ENCODE measurements around the gene SCAF4.
"Not testable (repeated sequence)": the region's sequence is repeated elsewhere in the genome, so short reads cannot be mapped to it uniquely, and the experiment has no call there.

SCAF4 gene

DNA sequence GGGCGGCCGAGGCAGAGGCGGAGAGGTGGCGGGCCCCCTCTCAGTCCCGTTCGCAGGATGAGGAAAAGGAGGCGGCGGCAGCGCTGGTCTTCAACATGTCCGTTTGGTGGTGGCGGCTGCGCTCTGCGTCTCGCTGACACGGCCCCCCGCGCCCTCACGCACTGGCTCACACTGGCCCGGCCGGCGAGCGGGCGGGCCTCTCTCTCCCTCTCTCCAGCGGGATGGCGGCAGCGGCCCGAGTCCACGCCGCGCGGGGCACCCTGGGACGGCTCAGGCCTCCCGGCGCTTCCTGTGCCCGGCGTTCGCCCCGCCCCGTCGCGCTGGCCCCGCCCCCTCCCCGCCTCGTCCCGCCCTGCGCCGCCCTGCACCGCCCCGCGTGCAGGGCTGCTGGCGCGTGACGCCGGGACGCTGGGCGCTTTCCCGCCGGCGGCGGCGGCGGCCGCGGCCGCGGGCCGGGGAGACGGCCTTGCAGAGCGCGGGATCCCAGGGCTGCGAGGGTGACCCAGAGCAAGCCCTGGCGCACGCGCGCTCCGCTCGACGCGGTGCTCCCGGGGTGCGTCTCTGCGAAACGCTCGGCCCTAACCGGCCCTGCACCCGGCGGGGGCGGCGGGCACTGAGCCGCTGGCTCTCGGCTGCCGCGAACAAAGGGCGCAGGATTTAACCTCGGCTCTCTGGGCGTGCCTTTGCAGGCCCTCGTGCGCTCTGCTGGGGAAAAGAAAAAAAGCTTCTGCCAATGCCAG, at the start of gene SCAF4:
Gene SCAF4 (minus strand): TSS at position 262 of the 740 bp plus-strand sequence. CDS start 426 bp downstream, outside the sequence.
- DNase-seq (ENCODE audit: extremely low read depth in 1 of 2, low read depth in 1 of 2), result peak; percentile 76 to 78

GRCh38 chr21:31780944-31781343, 49.0 kb upstream of the SCAF4 start:
- DNase-seq (ENCODE audit: extremely low read depth in 1 of 2, low read depth in 1 of 2), result no peak

GRCh38 chr21:31778546-31778945, 46.6 kb upstream of the SCAF4 start:
- no peak for DNase-seq (ENCODE audit: extremely low read depth in 1 of 2, low read depth in 1 of 2)

- DNase-seq (ENCODE audit: extremely low read depth in 1 of 2, low read depth in 1 of 2), result no peak
Measured at GRCh38 chr21:31777857-31778256, 45.9 kb upstream of the SCAF4 start.

GRCh38 chr21:31774031-31774430, 42.1 kb upstream of the SCAF4 start:
- DNase-seq (ENCODE audit: extremely low read depth in 1 of 2, low read depth in 1 of 2), result no peak

- no peak for DNase-seq (ENCODE audit: extremely low read depth in 1 of 2, low read depth in 1 of 2)
Measured at GRCh38 chr21:31772674-31773555, 41.0 kb upstream of the SCAF4 start.

DNA sequence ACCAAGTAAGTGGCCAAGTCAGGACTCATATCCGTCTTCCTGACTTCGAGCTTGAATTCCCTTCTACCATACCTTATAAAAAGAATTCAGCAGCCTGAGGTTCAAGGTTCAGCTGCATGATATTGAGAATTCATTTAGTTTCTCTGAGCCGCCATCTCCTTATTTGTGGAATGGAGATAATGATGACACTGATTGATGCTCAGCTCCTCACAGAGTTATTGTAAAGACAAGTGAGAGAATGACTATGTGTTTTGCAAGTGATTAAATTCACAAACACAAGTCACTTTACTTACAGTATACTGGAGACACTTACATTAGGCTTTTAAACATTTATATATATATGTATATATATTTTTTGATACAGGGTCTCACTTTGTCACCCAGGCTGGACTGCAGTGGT, 39.8 kb upstream of the SCAF4 start:
- no peak for DNase-seq (ENCODE audit: extremely low read depth in 1 of 2, low read depth in 1 of 2)

- no peak for DNase-seq (ENCODE audit: extremely low read depth in 1 of 2, low read depth in 1 of 2)
Measured at GRCh38 chr21:31768710-31769109, 36.8 kb upstream of the SCAF4 start.

DNA sequence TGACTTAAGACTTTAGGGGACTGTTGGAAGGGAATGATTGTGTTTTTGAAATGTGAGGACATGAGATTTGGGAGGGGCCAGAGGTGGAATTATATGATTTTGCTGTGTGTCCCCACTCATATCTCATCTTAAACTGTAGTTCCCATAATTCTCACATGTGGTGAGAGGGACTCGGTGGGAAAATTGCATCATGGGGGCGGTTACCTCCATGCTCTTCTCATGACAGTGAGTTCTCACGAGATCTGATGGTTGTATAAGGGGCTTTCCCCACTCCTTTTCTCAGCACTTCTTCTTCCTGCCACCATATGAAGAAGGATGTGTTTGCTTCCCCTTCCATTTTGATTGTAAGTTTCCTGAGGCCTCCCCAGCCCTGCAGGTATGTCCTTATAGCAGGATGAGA, 35.0 kb upstream of the SCAF4 start:
- no peak for DNase-seq (ENCODE audit: extremely low read depth in 1 of 2, low read depth in 1 of 2)

GRCh38 chr21:31765850-31766249, 33.9 kb upstream of the SCAF4 start:
- DNase-seq (ENCODE audit: extremely low read depth in 1 of 2, low read depth in 1 of 2), result not testable (repeated sequence)

GRCh38 chr21:31760931-31761330, 29.0 kb upstream of the SCAF4 start:
- no peak for DNase-seq (ENCODE audit: extremely low read depth in 1 of 2, low read depth in 1 of 2)

GRCh38 chr21:31756787-31757186, 24.9 kb upstream of the SCAF4 start:
- no peak for DNase-seq (ENCODE audit: extremely low read depth in 1 of 2, low read depth in 1 of 2)

DNA sequence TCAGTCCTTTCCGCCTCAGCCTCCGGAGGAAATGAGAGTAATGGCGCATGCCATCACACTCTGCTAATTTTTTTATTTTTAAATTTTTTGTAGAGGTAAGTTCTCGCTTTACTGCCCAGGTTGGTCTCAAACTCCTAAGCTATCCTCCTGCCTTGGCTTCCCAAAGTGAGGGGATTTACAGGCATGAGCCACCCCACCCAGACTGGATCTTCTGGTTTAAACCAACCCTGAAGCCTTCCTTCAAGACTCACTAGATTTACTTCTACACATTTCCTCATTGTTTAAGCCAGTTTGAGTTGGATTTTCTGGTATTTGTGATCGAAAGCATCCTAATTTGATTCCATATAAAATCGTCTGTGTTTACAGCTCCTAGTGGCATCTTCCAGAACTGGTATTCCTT, 23.1 kb upstream of the SCAF4 start:
- no peak for DNase-seq (ENCODE audit: extremely low read depth in 1 of 2, low read depth in 1 of 2)

GRCh38 chr21:31754708-31754960, 22.7 kb upstream of the SCAF4 start:
- no peak for DNase-seq (ENCODE audit: extremely low read depth in 1 of 2, low read depth in 1 of 2)

- DNase-seq (ENCODE audit: extremely low read depth in 1 of 2, low read depth in 1 of 2), result no peak
Measured at GRCh38 chr21:31753949-31754707, 22.2 kb upstream of the SCAF4 start.

DNA sequence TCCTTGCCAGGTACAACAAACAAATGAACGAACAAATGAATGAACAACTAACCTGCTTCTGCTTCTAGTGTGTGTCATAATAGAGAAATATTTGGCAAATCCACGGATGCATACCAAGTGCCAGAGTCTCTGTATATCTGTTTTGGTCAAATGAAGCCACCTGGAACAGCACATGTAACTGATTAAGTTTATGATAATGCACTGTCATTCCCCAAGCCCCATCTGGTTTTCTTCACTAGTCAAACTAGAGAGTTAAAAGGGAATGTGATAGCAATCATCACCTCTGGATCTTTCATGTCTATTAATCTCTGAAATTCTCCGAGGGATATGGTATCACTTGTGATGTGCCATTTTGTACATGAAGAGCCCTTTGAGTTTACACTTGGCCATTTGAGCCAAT, 21.0 kb upstream of the SCAF4 start:
- no peak for DNase-seq (ENCODE audit: extremely low read depth in 1 of 2, low read depth in 1 of 2)

- DNase-seq (ENCODE audit: extremely low read depth in 1 of 2, low read depth in 1 of 2), result no peak
Measured at GRCh38 chr21:31752352-31752751, 20.4 kb upstream of the SCAF4 start.

DNA sequence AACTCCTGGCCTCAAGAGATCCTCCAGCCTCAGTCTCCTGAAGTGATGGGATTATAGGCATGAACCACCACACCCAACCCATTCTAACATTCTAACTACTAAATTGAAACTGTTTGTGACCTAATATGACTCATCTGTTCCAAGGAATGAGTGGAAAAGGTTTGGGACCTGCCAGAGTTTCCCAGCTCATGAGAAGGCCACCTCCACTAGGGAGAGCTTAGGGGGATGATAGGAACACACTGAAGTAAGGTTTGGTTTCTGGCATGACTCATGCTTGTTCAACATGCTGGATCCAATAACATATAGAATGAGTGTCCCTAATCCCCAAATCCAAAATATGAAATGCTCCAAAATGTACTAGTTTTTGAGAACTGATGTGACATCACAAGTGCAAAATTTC, 18.9 kb upstream of the SCAF4 start:
- no peak for DNase-seq (ENCODE audit: extremely low read depth in 1 of 2, low read depth in 1 of 2)

- DNase-seq (ENCODE audit: extremely low read depth in 1 of 2, low read depth in 1 of 2), result no peak
Measured at GRCh38 chr21:31744182-31744800, 12.4 kb upstream of the SCAF4 start.

DNA sequence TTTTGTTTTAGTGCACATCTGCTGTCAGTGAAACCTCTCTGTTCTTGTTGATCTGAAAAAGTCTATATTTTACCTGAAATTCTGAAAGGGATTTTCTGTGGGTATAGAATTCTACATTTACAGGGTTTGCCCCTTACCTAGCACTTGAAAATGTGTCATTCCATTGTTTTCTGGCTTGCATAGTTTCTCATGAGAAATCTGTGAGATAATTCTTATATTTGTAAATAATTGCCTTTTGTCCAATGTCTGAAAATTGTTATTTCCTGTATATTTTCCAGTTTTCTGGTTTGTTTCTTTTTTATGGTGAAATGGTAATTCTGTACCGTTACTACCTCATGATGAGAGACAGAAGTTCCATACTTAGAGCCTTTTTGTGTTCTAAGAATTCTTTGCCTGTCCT, 11.8 kb upstream of the SCAF4 start:
- no peak for DNase-seq (ENCODE audit: extremely low read depth in 1 of 2, low read depth in 1 of 2)

DNA sequence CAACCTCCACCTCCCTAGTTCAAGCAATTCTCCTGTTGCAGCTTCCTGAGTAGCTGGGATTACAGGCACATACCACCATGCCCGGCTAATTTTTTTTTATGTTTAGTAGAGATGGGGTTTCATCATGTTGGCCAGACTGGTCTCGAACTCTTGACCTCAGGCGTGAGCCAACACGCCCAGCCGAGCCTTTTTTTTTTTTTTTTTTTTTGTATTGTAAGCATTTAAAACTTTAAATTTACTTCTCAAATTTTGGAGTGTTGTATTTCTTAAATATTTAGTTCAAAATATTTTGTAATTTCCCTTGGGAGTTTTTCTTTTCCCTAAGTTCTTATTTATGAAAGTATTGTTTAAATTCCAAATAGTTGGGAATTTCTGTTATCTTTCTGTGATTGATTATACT, 9.2 kb upstream of the SCAF4 start:
- no peak for DNase-seq (ENCODE audit: extremely low read depth in 1 of 2, low read depth in 1 of 2)

Measured in stimulated activated CD8-positive, alpha-beta memory T cell treated with anti-CD3 and anti-CD28 coated beads, Interleukin-7, amount 100 ng/mL, for 48 hours (primary cell).